Testis (tissue), 2 donors: ENCODE data around the gene HRK.

Experiments used
- CTCF ChIP-seq, 3 experiments: fragments of 450-650 bp in 2 of 3; fragments of 200-600 bp in 1 of 3; sonication (generic) in 1 of 3; IDR thresholded peaks; one replicate each; pipeline ENCODE4 v1.5.1; 2016 to 2019; ENCODE audit warnings: antibody characterized with exemption in 3 of 3, mild to moderate bottlenecking in 2 of 3, moderate library complexity in 1 of 3
- POLR2A ChIP-seq: fragments of 450-650 bp; IDR thresholded peaks from one replicate; pipeline ENCODE4 v1.6.1; 2017; ENCODE audit warnings: antibody characterized with exemption, mild to moderate bottlenecking, moderate library complexity

- TF ChIP-seq CTCF (IDR thresholded peaks at IDR 0.05), result no peak
- no peak for TF ChIP-seq POLR2A
These were observed 10.9 kb downstream of the HRK start for GRCh38 chr12:116870306-116870705.
